Measurements from ENCODE around the gene DPF3.

DPF3 gene

DNA sequence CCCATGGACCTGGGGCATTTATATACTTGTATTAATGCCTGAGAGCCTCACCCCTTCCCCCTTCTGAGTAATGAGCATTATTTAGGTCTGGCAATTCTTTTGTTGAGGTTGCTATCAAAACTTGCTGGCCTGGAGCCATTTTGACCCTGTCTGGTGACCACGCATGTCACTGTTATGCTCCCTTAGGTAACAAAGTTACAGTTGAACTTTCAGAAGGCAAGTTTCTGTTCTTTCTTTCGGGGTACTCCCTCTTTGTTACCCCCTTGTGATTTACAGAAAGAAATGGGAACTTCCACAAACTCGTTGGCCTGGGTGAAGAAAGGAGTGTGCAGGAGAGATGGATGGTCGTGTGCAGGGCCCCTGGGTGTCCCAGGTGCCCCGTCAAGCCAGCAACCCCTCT, 305.4 kb downstream of the DPF3 start:
- DNase-seq, result no peak

- DNase-seq, result peak; percentile 77
Observed at GRCh38 chr14:72583316-72584272, 310.3 kb downstream of the DPF3 start.

GRCh38 chr14:72582582-72582981, 311.3 kb downstream of the DPF3 start:
- no peak for DNase-seq

DNA sequence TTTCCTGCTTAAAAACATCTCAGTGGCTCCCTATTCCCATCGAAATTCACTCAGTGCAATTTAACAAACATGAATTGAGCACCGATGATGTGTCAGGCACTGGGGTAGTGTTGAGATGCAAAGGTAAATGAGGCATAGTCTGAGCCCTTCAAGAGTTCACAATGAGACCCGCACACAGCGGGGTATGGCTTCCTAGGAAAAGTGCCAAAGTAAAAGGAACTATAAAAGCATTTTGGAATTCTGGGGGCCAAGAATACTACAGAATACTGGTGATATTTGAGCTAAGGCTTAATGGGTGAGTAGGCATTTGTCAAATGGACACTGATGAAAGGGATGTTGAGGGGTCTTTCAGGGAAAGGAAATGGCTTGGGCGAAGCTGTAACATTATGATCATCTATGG, 315.4 kb downstream of the DPF3 start:
- no peak for DNase-seq

DNA sequence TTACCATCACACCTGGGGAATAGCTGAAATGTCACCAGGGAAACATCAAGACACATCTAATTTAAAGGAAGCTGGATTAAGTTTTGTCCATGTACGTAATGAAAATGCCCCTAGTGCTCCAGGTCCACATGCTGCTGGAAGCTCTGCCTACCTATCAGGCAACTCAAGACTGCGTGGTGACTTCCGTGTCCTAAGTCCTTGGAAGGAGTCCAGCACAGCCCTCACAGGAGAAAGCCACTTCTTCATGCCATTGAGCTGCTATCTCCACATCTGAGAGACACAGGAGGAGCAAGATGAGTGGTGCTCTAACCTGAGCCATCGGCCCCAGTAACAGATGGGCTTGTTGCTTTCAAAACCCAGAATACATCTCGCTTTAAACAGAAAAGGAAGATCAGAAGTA, 316.4 kb downstream of the DPF3 start:
- DNase-seq, result no peak

DNA sequence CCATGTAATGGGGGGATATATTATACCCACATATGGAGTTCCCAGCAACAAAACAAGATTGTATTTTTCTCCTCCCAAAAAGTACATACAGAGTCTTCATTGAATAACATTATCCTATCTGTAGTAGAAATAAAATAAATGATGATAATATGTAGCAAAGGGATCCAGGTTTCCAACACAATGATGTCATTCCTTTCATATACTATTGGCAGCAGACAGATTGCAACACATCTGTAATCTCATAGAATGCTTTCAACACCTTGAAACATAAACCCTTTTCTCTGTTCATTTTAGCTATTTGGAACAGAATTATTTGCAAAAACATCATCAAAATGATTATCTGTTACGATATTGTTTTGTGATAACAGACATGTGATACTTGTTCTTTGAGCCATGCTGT, 317.6 kb downstream of the DPF3 start:
- peak; percentile 65 for DNase-seq

- DNase-seq, result peak; percentile 26
Observed at GRCh38 chr14:72574715-72575114, 319.2 kb downstream of the DPF3 start.

DNA sequence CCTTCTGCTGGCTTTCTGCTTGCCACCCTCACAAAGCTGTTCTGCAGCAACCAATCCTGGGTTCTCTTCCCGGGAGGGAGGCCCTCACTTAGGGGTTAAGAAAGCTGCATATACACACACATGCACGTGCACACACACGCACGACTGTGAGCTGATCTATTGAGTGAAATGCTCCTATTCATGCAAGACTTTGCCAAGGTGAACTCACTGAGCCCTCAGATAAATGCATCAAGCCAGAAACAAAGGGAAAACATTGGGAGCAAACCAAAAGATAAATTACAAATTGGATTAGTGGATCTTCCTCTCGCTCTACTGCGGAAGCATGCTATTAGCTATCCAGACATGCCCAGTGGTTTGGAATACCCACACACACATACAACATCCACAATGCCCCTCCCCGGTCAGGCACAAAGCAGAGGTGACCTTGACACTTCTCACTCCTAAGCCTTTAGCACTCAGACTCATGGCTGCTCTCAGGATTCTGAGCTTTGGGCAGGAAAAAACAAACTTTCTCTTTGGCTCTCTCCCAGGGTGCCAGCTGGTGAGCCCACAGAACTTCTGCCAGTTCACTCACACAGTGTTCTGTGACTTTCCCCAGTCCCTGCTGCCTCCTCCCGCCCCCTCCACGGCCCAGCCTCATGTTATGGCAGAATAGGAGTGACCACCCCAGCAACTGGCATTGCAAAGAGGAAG, 320.0 kb downstream of the DPF3 start:
- peak; percentile 98 for DNase-seq

Measured in NCI-H1694 treated with DMSO at 0.1 percent for 48 hours (cell line).